Measurements from ENCODE around the gene TECTB.

GRCh38 chr10:112327678-112328077 lies 44.5 kb downstream of the TECTB start:
- no peak for TF ChIP-seq CTCF (IDR thresholded peaks at IDR 0.05)
- TF ChIP-seq NFE2L1 (CRISPR knock-in tag; IDR thresholded peaks at IDR 0.05) = no peak
